Smooth muscle cell of the brain vasculature (primary cell): Measurements from ENCODE around the gene NDUFC1.

Experiments
- DNase-seq: peaks from one replicate; pipeline ENCODE4 v3.0.0-alpha.2; 2012; ENCODE audit warnings: low read depth, low spot score

Gene NDUFC1

DNA sequence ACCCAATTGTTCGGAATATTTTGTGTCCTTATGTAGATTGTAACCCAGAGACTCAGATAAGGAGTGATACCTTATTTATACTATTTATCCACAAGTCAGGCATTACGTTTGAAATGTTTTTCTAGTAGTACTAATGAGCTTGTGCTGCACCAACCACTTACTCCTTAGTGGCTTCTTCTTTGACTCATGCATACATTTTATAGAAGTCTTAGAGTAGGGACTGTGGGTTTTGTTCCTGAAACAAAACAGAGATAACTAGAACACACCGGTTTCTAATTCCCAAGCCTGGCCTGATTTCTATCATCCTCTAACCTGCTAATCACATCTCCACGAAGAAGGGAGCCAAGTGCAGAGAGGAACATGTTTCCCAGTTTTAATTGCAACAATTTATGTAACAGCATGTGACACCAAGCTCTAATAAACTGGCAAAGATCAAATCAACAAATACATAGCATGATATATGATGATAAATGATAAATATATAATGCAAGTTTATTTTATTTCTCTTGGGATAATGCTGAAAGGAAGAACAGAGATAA, 54.5 kb downstream of the NDUFC1 start:
- DNase-seq, result no peak

DNA sequence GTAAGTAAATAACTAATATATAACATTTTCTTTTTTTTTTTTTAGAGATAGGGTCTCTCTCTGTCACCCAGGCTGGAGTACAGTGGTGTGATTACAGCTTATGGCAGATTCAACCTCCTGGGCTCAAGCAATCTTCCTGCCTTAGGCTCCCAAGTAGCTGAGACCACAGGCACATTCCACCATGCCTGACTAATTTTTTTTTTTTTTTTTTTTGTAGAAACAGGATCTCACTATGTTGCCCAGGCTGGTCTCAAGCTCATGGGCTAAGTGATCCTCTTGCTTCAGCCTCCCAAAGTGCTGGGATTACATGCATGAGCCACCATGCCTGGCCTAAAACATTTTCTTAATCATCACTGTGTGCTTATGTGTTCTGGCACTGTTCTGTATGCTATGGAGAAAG, 55.0 kb downstream of the NDUFC1 start:
- no peak for DNase-seq

DNA sequence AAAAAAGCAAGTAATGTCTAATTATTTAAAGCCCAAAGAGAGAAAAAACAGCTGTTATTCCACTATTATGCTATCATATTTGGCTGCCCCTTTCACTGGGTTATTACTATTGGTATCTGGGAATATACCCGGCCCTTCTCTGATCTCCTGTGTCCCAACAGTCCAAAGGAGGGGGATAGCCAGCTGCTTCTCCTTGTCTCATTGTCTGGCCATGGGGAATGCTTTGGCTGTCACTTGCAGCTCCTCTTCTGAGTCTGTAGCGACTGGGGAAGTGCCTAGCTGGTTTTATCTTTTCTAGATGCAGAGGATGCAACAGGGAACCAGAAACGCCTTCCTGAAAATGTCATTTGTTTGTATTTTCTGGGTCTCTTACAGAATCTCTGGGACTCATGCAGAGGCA, 56.1 kb downstream of the NDUFC1 start:
- DNase-seq, result no peak

DNA sequence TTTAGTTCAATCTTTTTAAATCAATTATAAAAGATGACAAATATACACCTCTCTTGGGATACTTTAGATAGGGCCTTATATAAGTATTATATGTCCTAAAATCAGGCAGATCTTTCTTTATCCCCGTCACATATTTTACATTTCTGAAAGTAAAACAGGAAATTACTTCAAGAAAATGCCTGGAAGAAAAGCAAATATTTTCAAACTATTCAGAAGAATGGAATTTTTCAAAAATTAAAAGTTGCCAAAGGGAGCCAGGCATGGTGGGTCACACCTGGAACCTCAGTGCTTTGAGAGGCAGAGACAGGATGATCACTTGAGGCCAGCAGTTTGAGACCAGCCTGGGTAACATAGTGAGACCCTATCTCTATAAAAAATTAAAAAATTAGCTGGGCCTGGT, 56.7 kb downstream of the NDUFC1 start:
- no peak for DNase-seq

DNA sequence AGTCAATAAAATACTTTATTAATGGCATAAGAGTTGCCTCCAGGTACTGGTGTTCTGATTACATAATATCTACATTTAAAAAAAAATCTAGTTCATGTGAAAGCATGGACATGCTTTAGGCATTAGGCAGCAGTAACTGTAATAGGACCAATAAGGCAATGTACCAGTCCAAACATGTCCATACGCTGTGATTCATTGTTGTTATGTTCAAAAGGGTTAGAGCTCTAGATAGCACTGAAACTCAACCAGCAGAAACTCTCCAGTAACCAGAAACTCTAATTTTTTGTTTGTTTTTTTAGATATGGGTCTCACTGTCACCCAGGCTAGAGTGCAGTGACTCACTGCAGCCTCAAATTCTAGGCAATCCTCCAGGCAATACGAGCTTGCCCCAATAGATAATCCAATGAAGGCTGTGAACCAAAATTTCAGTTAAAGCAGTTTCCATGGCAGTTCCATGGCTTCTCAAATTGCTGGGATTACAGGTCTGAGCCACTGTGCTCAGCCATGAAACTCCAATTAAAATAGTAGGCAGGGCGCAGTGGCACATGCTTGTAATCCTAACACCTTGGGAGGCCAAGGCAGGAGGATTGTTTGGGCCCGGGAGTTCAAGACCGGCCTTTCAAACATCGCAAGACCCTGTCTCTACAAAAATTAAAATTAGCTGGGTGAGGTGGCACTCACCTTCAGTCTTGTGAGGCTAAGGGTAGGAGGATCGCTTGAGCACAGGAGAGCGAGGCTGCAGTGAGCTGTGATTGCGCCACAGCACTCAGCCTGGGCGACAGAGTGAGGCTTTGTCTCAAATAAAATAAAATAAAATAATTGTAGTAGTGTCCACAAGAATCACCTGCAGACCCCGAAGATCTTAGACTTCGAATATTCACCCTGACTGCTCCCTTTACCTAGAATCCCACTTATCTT, 58.6 kb downstream of the NDUFC1 start:
- peak; percentile 43 for DNase-seq

DNA sequence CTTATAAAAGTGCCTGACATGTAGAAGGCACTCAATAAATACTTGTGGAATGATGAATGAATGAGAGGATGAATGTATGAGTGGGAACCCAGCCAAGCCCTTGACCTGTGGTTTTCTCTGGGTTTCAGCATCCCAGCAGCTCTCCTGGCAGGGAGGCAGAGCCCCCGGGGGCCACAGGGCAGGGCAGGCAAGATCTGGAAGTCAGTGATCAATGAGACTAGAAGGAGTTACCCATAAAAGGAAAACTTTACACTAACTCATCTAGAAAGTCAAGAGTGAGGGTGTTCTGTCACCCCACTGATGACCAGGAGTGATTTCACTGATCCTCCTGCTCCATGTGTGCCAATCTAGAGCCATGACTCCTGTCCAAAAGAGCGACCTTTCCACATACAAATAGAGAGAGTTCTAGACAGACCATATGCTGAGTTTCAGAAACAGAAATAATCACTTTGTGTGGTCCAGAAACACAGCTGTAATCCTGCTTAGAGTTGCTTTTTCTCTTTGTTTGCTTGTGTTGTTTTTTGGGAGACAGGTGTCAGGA, 59.7 kb downstream of the NDUFC1 start:
- DNase-seq, result peak; percentile 45

DNA sequence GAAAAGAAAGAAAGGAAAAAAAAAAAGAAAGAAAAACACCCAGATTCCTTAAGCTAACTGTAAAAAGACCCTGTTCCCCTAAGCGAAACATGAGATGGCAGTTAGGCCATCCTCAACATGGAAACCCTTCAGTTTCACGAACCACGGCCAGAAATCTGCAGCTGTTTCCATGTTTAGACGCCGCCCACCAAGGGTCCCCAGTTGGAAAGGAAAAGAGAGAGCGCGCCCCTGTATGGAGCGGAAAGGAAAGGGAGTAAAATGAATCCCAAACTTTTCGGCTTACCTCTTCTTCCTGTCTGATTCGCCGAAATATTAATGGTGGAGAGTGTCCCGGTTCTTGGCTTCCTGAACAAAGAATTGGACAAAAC, 60.5 kb downstream of the NDUFC1 start:
- DNase-seq, result no peak

DNA sequence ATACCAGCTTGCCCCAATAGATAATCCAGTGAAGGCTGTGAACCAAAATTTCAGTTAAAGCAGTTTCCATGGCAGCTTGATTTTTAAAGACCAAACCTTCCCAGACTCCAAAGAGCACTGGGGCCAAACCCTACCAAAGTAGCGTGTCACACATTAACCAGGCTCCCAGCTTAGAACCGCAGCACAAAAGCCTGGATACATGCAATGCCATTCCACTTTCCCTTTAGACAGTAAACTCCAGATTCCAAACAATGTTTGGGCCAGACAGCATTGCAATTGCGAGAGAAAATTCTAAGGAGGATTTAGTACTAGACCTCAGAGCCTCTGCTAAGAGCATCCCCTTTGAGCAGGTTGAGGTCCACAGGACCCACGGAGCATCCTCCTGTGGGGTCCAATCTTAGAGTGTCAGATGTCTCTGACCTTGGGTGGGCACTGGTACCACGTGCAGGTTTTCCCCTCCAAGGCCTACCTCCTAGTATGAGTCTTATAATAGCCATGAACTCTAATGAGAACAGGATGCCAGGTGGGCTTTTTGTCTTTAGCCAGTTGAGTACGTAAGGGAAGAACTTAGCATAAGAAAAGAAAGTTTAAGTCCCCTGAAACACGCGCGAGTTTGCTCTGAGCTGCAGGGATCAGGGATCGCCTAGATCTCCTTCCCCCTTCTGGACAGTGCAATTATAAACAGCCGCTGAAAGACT, 61.0 kb downstream of the NDUFC1 start:
- no peak for DNase-seq
